ENCODE data around the gene CDC40.
"Not testable (repeated sequence)": the region's sequence is repeated elsewhere in the genome, so short reads cannot be mapped to it uniquely, and the experiment has no call there.

The CDC40 gene

DNA sequence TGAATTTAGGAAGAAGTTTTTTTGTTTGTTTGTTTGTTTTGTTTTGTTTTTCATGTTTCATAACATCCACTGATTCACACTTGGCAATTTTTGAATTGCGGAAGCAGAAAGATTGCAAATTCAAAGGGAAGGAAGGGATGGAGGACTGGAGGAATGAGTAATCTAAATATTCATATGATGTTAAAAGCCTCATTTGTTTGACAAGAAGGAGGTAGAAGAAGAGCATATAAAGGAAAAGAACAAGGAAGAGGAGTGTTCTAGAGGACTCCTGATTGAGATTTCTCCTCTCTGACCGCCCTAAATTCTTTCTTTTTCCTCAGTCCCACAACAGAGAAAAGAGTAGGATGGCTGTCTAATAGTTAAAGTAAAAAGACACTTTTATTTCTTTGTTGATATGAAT is 89.4 kb downstream of the CDC40 start:
- in situ Hi-C loops (cut with MboI; ENCODE audit: low sequenced_read_pairs) = no loop called here

- in situ Hi-C loops (cut with MboI; ENCODE audit: low sequenced_read_pairs) = no loop called here
Observed at GRCh38 chr6:110270165-110270564, 89.9 kb downstream of the CDC40 start.

DNA sequence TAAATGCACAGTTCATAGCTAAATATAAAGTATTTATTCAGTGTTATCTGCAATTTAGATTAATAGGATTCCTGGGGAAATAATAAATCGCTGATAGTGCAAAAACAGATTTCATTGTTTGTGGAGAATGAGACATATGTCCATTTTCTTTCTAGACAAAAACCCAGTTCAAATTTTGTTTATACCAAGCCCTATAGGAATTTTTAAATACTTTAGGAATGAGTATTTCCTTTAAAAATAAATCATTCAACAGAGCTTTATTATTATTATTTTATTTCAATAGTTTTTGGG is 91.5 kb downstream of the CDC40 start:
- in situ Hi-C loops (cut with MboI; ENCODE audit: low sequenced_read_pairs) = no loop called here

GRCh38 chr6:110272781-110273180 is 92.6 kb downstream of the CDC40 start:
- in situ Hi-C loops (cut with MboI; ENCODE audit: low sequenced_read_pairs) = not testable (repeated sequence)

DNA sequence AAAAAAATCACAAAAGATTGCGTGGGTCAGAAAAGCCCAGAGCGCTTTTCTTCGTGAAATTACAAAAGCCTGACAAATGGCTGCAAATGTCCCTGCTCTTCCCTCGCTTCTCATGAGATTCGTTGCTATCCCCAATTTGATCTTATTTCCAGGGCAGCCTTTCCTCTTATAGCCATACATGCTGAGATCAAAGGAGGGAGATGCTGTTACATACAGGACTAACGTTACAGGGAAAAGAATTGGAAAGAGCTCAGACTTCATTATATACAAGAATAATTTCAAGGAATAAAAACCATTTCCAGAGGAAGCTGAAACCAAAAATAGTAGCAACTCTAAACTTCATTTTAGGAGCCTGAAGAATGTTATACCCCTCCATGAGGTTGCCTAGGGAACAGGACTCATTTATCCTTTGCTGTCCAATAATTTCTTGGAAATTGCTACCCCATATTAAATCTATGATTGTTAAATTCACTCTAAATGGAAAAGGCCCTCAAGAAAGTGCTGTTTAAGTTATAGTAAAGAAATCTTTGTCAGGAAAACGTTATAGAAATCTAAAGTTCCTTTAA is 97.0 kb downstream of the CDC40 start:
- in situ Hi-C loops (cut with MboI; ENCODE audit: low sequenced_read_pairs) = no loop called here

Measured in HL-60/S4 (cell line).